Uterus (tissue), 4 donors: Measurements from ENCODE around the gene OR2AG1. TPM values are rescaled to one million over a fixed set of nuclear protein-coding genes. Genes with fewer than 3 reads are reported as not detected.
A peak's percentile ranks its signal among the peaks of the same experiment; 100 is the strongest.

ENCODE experiments used
- DNase-seq, 2 donors: peaks; one replicate each; pipeline ENCODE4 v3.0.0-alpha.2; 2019 to 2020
- H3K27ac ChIP-seq, 2 donors: fragments of 200-600 bp; sonication (generic); 1 replicate in 1 of 2; 2 replicates in 1 of 2; pipeline ENCODE4 v1.5.1; 2016 to 2018
- H3K27me3 ChIP-seq, 2 donors: fragments of 200-600 bp; sonication (generic); one replicate each; pipeline ENCODE4 v1.5.1; 2018 to 2019; ENCODE audit warnings: control low read depth in 1 of 2
- H3K36me3 ChIP-seq, 2 donors: fragments of 200-600 bp; sonication (generic); one replicate each; pipeline ENCODE4 v1.5.1; 2019; ENCODE audit warnings: control low read depth in 1 of 2
- H3K4me1 ChIP-seq, 2 donors: fragments of 200-600 bp; sonication (generic); one replicate each; pipeline ENCODE4 v1.5.1; 2018 to 2019; ENCODE audit warnings: control low read depth in 1 of 2
- H3K4me3 ChIP-seq, 2 donors: fragments of 200-600 bp; sonication (generic); 1 replicate in 1 of 2; 2 replicates in 1 of 2; pipeline ENCODE4 v1.5.1; 2018 to 2019; ENCODE audit warnings: mild to moderate bottlenecking in 1 of 2
- H3K9me3 ChIP-seq, 2 donors: fragments of 200-600 bp; sonication (generic); one replicate each; pipeline ENCODE4 v1.5.1; 2019; ENCODE audit warnings: control low read depth in 1 of 2
- CTCF ChIP-seq, 4 experiments: fragments of 200-600 bp in 2 of 4; fragments of 450-650 bp in 2 of 4; sonication (generic) in 2 of 4; IDR thresholded peaks; one replicate each; pipeline ENCODE4 v1.5.1; 2016 to 2019; ENCODE audit warnings: antibody characterized with exemption in 4 of 4, mild to moderate bottlenecking in 2 of 4, moderate library complexity in 1 of 4
- POLR2A ChIP-seq, 2 donors: fragments of 450-650 bp; IDR thresholded peaks; one replicate each; pipeline ENCODE4 v1.6.1; 2016; ENCODE audit warnings: antibody characterized with exemption in 2 of 2, mild to moderate bottlenecking in 1 of 2, moderate library complexity in 1 of 2
- intact Hi-C: fragments of 100-400 bp; cut with DNase I; formaldehyde crosslinking; loops from one replicate; pipeline ENCODE4 v1.15.1; 2023; ENCODE audit warnings: low total_unique reads
- total RNA-seq, 4 donors: library from RNA; depleted of rRNA in 3 of 4; stranded (reverse); fragments of >200 nt in 3 of 4; gene quantifications; one replicate each; pipeline versions ENCODE4 v1.1.0 to v1.2.4, GENCODE V29; 2014 to 2023
- donor health status: DM: yes; HTN: yes; CAD: no.

Gene OR2AG1
- total RNA-seq, 4 donors from 2014 or later = not detected

DNA sequence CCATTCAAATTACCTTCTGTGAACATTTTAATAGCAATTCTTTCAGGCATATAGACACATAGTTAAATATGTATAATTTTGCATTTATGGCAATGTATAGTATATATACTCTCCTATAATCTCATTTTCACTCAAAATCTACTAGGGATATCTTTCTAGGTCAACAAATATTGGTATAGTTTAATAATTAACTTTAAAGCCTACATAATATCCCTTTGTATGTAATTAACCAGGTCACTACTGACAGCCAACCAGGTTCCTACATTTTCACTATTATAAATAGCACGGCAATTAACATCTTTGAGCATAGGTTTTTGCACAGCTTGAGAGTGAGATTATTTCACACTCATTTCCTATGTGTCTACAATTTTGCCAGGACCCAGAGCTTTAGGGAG lies 26.9 kb upstream of the OR2AG1 start:
- no peak for DNase-seq
- Histone ChIP-seq H3K27me3 (no peaks in the 10 kb centered on the region), H3K4me1 (no peaks in the 10 kb centered on the region), H3K27ac (no peak overlapping the region), H3K36me3 (no peaks in the 10 kb centered on the region), H3K4me3 (no peak overlapping the region), H3K9me3 (no peaks in the 10 kb centered on the region)
- no peak for TF ChIP-seq POLR2A (IDR thresholded peaks at IDR 0.05)
- no peak for TF ChIP-seq CTCF (IDR thresholded peaks at IDR 0.05)
- intact Hi-C loops = no loop called here

DNA sequence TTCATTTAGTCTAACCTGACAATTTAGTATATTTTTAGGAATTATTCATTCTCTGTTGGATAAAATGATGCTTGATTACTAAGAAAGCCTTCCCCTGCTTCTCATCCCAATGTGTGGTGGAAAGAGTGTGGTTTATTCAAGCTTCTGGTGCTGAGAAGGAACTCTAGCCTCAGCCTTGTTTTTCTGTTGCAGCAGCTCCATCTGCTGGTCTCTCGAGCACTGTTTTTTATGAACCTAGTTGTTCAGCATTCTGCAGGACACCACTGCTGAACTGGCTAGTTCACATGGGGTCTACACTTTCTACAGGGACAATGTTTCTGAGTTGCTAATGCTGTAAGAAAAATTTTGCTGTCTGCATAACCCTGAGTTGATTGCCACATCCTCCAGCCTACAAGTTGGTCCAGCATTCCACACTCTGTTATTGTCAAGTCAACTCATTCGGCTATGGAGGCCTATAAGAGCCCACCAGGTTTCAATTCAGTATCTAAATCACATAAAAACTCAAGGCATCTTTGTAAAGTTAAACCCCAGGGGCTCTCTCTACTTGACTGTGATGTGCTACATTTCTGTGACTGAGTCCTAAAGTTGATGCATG lies 25.4 kb upstream of the OR2AG1 start:
- Histone ChIP-seq H3K4me3 (no peak overlapping the region), H3K36me3 (no peaks in the 10 kb centered on the region), H3K4me1 (no peaks in the 10 kb centered on the region), H3K27me3 (no peaks in the 10 kb centered on the region), H3K9me3 (no peaks in the 10 kb centered on the region), H3K27ac (no peak overlapping the region)
- intact Hi-C loops = no loop called here
- peak in 1 of 2 donors; percentile 30 for DNase-seq
- TF ChIP-seq POLR2A (IDR thresholded peaks at IDR 0.05) = no peak
- TF ChIP-seq CTCF (IDR thresholded peaks at IDR 0.05) = peak in 3 of 4 experiments; percentile 28 to 61 (median 35)

GRCh38 chr11:6771926-6772893 lies 10.6 kb upstream of the OR2AG1 start, which contains the start of gene OR2AG2:
Gene OR2AG2, minus strand, starts transcription at chr11:6771976. Its CDS starts 3,019 bp downstream, at chr11:6768957.
- H3K4me3 ChIP-seq = no peak within 1 kb of the TSS
- no peaks in the 10 kb centered on the region for H3K27me3 ChIP-seq
- intact Hi-C loops = no loop called here
- H3K27ac ChIP-seq = no peak within 1 kb of the TSS
- H3K36me3 ChIP-seq = no peaks in the 10 kb centered on the region
- DNase-seq = no peak
- no peak for TF ChIP-seq POLR2A (IDR thresholded peaks at IDR 0.05)
- TF ChIP-seq CTCF (IDR thresholded peaks at IDR 0.05) = no peak
- H3K4me1 ChIP-seq = no peaks in the 10 kb centered on the region
- H3K9me3 ChIP-seq = no peaks in the 10 kb centered on the region

- intact Hi-C loops = no loop called here
- Histone ChIP-seq H3K4me3 (no peak overlapping the region), H3K27me3 (no peaks in the 10 kb centered on the region), H3K9me3 (no peaks in the 10 kb centered on the region), H3K36me3 (no peaks in the 10 kb centered on the region), H3K4me1 (no peaks in the 10 kb centered on the region), H3K27ac (no peak overlapping the region)
- TF ChIP-seq POLR2A (IDR thresholded peaks at IDR 0.05) (no peak), CTCF (IDR thresholded peaks at IDR 0.05) (no peak)
- no peak for DNase-seq
Observed at GRCh38 chr11:6778518-6778917, 4.3 kb upstream of the OR2AG1 start.

DNA sequence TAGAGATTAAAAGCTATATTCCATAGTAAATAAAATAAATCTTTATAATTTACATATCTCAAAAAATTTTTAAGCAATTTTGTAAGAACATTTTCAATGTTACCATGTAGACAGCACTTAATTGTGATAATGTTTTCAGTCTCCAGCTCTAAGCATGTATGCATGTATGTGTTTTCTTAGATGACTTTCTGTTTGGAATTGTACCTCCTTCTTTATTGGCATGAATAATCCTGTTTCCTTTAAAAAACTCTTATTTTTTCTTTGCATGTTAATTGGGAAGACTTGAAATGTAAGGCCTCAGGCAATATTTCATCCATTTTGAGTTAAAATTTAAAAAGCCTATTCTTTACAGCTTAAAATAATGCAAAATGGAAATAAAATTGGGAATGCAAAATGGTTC lies 2.0 kb upstream of the OR2AG1 start:
- DNase-seq = no peak
- H3K27ac ChIP-seq = no peak overlapping the region
- H3K4me3 ChIP-seq = no peak overlapping the region
- no peaks in the 10 kb centered on the region for H3K9me3 ChIP-seq
- no peaks in the 10 kb centered on the region for H3K4me1 ChIP-seq
- TF ChIP-seq POLR2A (IDR thresholded peaks at IDR 0.05) (no peak), CTCF (IDR thresholded peaks at IDR 0.05) (no peak)
- H3K27me3 ChIP-seq = no peaks in the 10 kb centered on the region
- no peaks in the 10 kb centered on the region for H3K36me3 ChIP-seq
- intact Hi-C loops = no loop called here
